ENCODE results near the gene TNFAIP3. TPM values are rescaled to one million over a fixed set of nuclear protein-coding genes. Genes with fewer than 3 reads are reported as not detected.

TNFAIP3 gene
- total and polyA plus RNA-seq, 2 of the 8 experiments (the other 6 are each of a cell fraction or from before 2014, with no cell fraction given), result 1.6 to 2.0 TPM

DNA sequence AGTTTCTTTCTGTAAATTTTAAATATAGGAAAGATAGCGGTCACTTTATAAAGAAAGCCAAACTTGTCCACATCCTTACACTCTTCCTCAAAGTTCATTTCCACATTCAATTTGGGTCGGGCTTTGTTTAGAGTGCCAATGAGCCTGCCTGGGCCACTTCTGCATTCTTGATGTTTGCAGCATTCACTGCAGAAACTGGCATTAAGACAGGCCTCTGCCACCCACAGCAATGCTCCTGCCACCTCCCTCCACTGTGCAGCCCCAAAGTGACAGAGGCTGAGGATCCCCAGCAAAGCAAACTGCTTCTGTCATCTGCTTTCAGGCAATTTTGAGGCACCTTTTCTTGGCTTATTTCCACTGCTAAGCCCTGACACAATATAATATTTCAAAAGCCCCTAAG, 61.2 kb downstream of the TNFAIP3 start:
- H3K79me2 ChIP-seq (ENCODE audit: control insufficient read depth in 1 of 2, insufficient read depth in 2 of 2, low read length in 2 of 2), result no peaks in the 10 kb centered on the region
- H2BK5ac ChIP-seq (ENCODE audit: low read depth, low read length), result no peak overlapping the region
- no peak overlapping the region for H2BK15ac ChIP-seq (ENCODE audit: low read length)
- H3K18ac ChIP-seq (ENCODE audit: extremely low read depth, low read length), result no peak overlapping the region
- H4K5ac ChIP-seq (ENCODE audit: insufficient read length, low read depth, low read length), result no peak overlapping the region
- H3K4ac ChIP-seq (replicated peaks; ENCODE audit: insufficient read length, low read depth, low read length), result no peak overlapping the region
- H3K9ac ChIP-seq (replicated peaks in 1 of 4; ENCODE audit: extremely low read depth in 1 of 4, low read depth in 3 of 4, low read length in 3 of 4), result no peak overlapping the region
- H3K27me3 ChIP-seq (replicated peaks in 1 of 4; ENCODE audit: control insufficient read depth in 3 of 4, extremely low read depth in 1 of 4, insufficient read depth in 3 of 4, low read length in 3 of 4), result peaks cover 0 to 2% (median 0%) of the 10 kb centered on the region in 4 experiments; a peak in 1 of 7 replicates
- H3K79me1 ChIP-seq (ENCODE audit: low read depth, low read length), result no peaks in the 10 kb centered on the region
- no peaks in the 10 kb centered on the region for H3K9me3 ChIP-seq (ENCODE audit: insufficient read depth in 2 of 2, low read depth in 1 of 2, low read length in 1 of 2)
- 83% methylated on average over 2 of the region's 2 CpGs; no CpG with 5 or more reads in 1 of the 2 experiments for WGBS, 2 experiments (ENCODE audit: extremely low coverage in 1 of 2, insufficient coverage in 1 of 2, insufficient read length in 1 of 2, insufficient replicate concordance in 2 of 2, low coverage in 1 of 2, low lambda C conversion rate in 2 of 2, missing lambda C conversion rate in 1 of 2)
- FAIRE-seq (no peak), DNase-seq (ENCODE audit: low read depth in 1 of 2, low spot score in 2 of 2) (no peak)
- H2BK12ac ChIP-seq (ENCODE audit: low read depth, low read length), result no peak overlapping the region
- no peak overlapping the region for H4K8ac ChIP-seq (ENCODE audit: extremely low read depth, insufficient read depth, low read length)
- H3K23ac ChIP-seq (ENCODE audit: insufficient read length), result no peak overlapping the region
- H3K56ac ChIP-seq (replicated peaks; ENCODE audit: insufficient read length, low read depth, low read length), result no peak overlapping the region
- ChIA-PET CTCF (ENCODE audit: partially characterized antibody) (interaction anchor here (1.7 to 2.0 kb wide), 2 partner anchors 11 to 19 kb away, joined by 5 read pairs; no protein-coding TSS in a partner anchor), POLR2A (ENCODE audit: partially characterized antibody) (no interaction called here)
- H3K14ac ChIP-seq (ENCODE audit: insufficient read length), result no peak overlapping the region
- no peak overlapping the region for H3K27ac ChIP-seq (ENCODE audit: low read depth, low read length)
- no peak for TF ChIP-seq NRF1 (IDR thresholded peaks at IDR 0.05; ENCODE audit: low read depth, low read length)
- no peak for TF ChIP-seq POLR2AphosphoS5 (IDR thresholded peaks at IDR 0.05; ENCODE audit: low read depth, low read length)
- no peak for TF ChIP-seq KDM5A (IDR thresholded peaks at IDR 0.05; ENCODE audit: low read length)
- no peak for TF ChIP-seq CHD1 (IDR thresholded peaks at IDR 0.05; ENCODE audit: low read depth, low read length)
- no peak for TF ChIP-seq SRF (IDR thresholded peaks at IDR 0.05; ENCODE audit: low read depth, low read length)
- no peak for TF ChIP-seq SP1 (IDR thresholded peaks at IDR 0.05; ENCODE audit: low read depth, low read length)
- TF ChIP-seq TBP (IDR thresholded peaks at IDR 0.05; ENCODE audit: low read depth, low read length), result no peak
- TF ChIP-seq, protein P1, sequence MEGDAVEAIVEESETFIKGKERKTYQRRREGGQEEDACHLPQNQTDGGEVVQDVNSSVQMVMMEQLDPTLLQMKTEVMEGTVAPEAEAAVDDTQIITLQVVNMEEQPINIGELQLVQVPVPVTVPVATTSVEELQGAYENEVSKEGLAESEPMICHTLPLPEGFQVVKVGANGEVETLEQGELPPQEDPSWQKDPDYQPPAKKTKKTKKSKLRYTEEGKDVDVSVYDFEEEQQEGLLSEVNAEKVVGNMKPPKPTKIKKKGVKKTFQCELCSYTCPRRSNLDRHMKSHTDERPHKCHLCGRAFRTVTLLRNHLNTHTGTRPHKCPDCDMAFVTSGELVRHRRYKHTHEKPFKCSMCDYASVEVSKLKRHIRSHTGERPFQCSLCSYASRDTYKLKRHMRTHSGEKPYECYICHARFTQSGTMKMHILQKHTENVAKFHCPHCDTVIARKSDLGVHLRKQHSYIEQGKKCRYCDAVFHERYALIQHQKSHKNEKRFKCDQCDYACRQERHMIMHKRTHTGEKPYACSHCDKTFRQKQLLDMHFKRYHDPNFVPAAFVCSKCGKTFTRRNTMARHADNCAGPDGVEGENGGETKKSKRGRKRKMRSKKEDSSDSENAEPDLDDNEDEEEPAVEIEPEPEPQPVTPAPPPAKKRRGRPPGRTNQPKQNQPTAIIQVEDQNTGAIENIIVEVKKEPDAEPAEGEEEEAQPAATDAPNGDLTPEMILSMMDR (IDR thresholded peaks at IDR 0.05; ENCODE audit: control extremely low read depth in 1 of 3, insufficient read depth in 1 of 3, low read depth in 1 of 3, low read length in 3 of 3), result no peak
- no peak for TF ChIP-seq TAF1 (IDR thresholded peaks at IDR 0.05; ENCODE audit: low read depth, low read length)
- no peak for TF ChIP-seq KDM4A (IDR thresholded peaks at IDR 0.05; ENCODE audit: low read depth, low read length, severe bottlenecking)
- no peak for TF ChIP-seq ZNF274 (IDR thresholded peaks at IDR 0.05; ENCODE audit: borderline replicate concordance, extremely low read depth, low read length)
- no peak overlapping the region for H2AK5ac ChIP-seq (ENCODE audit: low read depth, low read length)
- no peak overlapping the region; the same call in 1 of the 2 replicates for H2AFZ ChIP-seq (ENCODE audit: low read length)
- no peak overlapping the region for H2BK120ac ChIP-seq (replicated peaks; ENCODE audit: low read depth, low read length)
- no peak overlapping the region for H3K4me2 ChIP-seq (ENCODE audit: insufficient read depth in 1 of 2, low read depth in 2 of 2, low read length in 2 of 2)
- no peak overlapping the region for H4K91ac ChIP-seq (replicated peaks; ENCODE audit: insufficient read length, low read length)
- no peaks in the 10 kb centered on the region for H3K36me3 ChIP-seq (ENCODE audit: control insufficient read depth in 2 of 4, insufficient read depth in 4 of 4, low read length in 3 of 4)
- H3K4me1 ChIP-seq (replicated peaks in 1 of 4; ENCODE audit: control insufficient read depth in 3 of 4, insufficient read depth in 4 of 4, low read length in 3 of 4), result peaks cover 3 to 18% (median 6%) of the 10 kb centered on the region in 4 experiments; a peak in 6 of 7 replicates
- no peaks in the 10 kb centered on the region; the same call in 1 of the 2 replicates for H3K23me2 ChIP-seq (ENCODE audit: low read depth, low read length)
- H3K4me3 ChIP-seq (ENCODE audit: extremely low read depth in 1 of 4, insufficient read depth in 2 of 4, low read depth in 3 of 4, low read length in 4 of 4), result no peak overlapping the region
- no peak overlapping the region for H2BK20ac ChIP-seq (ENCODE audit: low read length)
- H4K20me1 ChIP-seq (replicated peaks in 1 of 2; ENCODE audit: control insufficient read depth in 1 of 2, insufficient read depth in 2 of 2, low read length in 2 of 2), result no peaks in the 10 kb centered on the region
